Pancreas (tissue), 10 donors: ENCODE measurements around the gene PRKAG3. TPM values are rescaled to one million over a fixed set of nuclear protein-coding genes. Genes with fewer than 3 reads are reported as not detected.
A peak's percentile ranks its signal among the peaks of the same experiment; 100 is the strongest.

Source experiments
- ATAC-seq, 4 donors: fragments of 200-7000 bp; cut with Tn5 transposase; one replicate each; pipeline versions ENCODE4 v1.8.0 to v1.9.1; 2020; ENCODE audit warnings: mild to moderate bottlenecking in 4 of 4, moderate library complexity in 4 of 4
- DNase-seq, 6 donors: peaks; one replicate each; pipeline ENCODE4 v3.0.0-alpha.2; 2020
- FAIRE-seq: peaks from 2 replicates; lab custom pipeline; 2012; peaks lifted over from hg19 to GRCh38; lab: Jason Lieb, UNC
- H3K27ac ChIP-seq, 4 donors: fragments of 200-600 bp; sonication (generic); 1 replicate in 3 of 4; 2 replicates in 1 of 4; pipeline versions ENCODE4 v1.5.0 to v1.8.0; 2020
- H3K27me3 ChIP-seq, 4 donors: fragments of 200-600 bp; one replicate each; pipeline ENCODE4 v1.8.0; 2021
- H3K36me3 ChIP-seq, 3 donors: fragments of 200-600 bp; sonication (generic) in 1 of 3; one replicate each; pipeline versions ENCODE4 v1.5.0 to v1.8.0; 2020 to 2021
- H3K4me1 ChIP-seq, 3 donors: fragments of 200-600 bp; one replicate each; pipeline ENCODE4 v1.8.0; 2021
- H3K4me3 ChIP-seq, 4 donors: fragments of 200-600 bp; sonication (generic) in 2 of 4; one replicate each; pipeline versions ENCODE4 v1.5.0 to v1.8.0; 2020 to 2021
- H3K9me3 ChIP-seq, 4 donors: fragments of 200-600 bp; one replicate each; pipeline ENCODE4 v1.8.0; 2021
- WGBS, 2 donors: extraction: QIAGEN DNeasy Blood & Tissue Kit; methylation state at CpG; one replicate each; pipeline ENCODE4 v1.1.7; 2013; 5-methylcytosine and 5-hydroxymethylcytosine counted together
- intact Hi-C, 3 donors: fragments of 100-400 bp; cut with DNase I; formaldehyde crosslinking; loops; one replicate each; pipeline versions ENCODE4 v1.11.1 to v1.14.2; 2022
- polyA plus RNA-seq, 2 donors: library from polyadenylated mRNA; stranded (reverse); fragments of 200-250 nt; gene quantifications; one replicate each; pipeline ENCODE4 v1.2.3, GENCODE V29; 2013
- total RNA-seq, 6 donors: library from RNA; stranded (reverse); fragmentation: NEBNext Ultra II Directional in 4 of 6; extraction: Animal tissue kit (Norgen Biotek cat#: 25700) in 4 of 6; gene quantifications; one replicate each; pipeline versions ENCODE4 v1.2.1 to v1.2.4, GENCODE V29; 2021 to 2023
- TF ChIP-seq, protein P1 (sequence below), 4 donors: fragments of 200-600 bp; sonication (generic) in 3 of 4; IDR thresholded peaks; one replicate each; pipeline versions ENCODE4 v1.5.0 to v1.8.0; 2021; ENCODE audit warnings: antibody characterized with exemption in 4 of 4
- donor health status: healthy with polysubstance abuse.
- donor health status: DM: no; HTN: no; CAD: no; lungs with moderate emphysema.
- donor health status: DM: no; HTN: no; CAD: no.
- donor health status: control.
- donor health status: control.
- donor health status: Bipolar disorder and iron deficiency.
- donor health status: DM: yes; HTN: yes; CAD: no.
- donor health status: DM: no; HTN: no; CAD: no.
- donor health status: DM: no; HTN: no; CAD: no.
- donor health status: DM: yes; HTN: yes; CAD: no.

Gene PRKAG3
- total and polyA plus RNA-seq, 8 donors = not detected

DNA sequence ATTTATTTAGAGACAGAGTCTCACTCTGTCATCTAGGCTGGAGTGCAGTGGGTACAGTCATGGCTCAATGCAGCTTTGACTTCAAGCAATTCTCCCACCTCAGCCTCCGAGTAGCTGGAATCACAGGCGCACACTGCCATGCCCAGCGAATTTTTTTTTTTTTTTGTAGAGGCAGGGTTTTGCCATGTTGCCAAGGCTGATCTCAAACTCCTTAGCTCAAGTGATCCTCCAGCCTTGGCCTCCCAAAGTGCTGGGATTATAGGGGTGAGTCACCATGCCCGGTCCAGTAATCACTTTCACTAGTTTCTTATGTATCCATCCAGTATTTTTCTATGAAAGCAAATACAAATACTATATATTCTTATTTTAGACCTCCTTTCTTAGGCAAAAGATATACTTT, 24.0 kb downstream of the PRKAG3 start:
- intact Hi-C loops = no loop called here
- Histone ChIP-seq H3K4me1 (no peaks in the 10 kb centered on the region), H3K27ac (no peak overlapping the region)

DNA sequence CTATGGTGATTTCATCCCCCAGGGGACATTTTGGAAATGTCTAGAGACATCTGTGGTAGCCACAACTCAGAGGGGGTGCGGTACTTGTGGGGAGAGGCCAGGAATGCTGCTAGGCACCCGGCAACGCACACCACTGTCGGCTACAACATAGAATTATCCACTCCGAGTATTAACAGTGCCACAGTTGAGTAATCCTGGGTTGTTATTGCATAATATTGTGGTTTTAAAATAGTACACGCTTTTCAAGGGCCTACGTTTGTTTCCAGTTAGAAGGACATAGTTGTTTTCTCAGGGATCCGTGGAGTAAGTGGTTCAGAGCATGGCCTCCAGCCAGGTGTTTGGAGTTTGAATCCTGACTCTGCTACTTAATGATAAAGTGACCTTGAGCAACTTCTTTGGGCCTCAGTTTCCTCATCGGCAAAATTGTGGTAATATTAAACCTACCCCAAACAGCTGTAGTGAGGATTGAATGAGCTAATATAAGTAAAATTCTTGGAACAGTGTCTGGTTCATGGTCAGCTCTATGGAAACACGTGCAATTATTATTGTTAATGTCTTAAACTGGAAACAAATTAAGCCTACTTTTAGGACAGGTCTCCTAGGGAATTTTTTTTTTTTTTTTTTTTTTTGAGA, 25.1 kb downstream of the PRKAG3 start:
- H3K4me3 ChIP-seq = no peak overlapping the region
- WGBS, 2 donors = 42 to 46% methylated on average over 10 of the region's 10 CpGs
- TF ChIP-seq, protein P1, sequence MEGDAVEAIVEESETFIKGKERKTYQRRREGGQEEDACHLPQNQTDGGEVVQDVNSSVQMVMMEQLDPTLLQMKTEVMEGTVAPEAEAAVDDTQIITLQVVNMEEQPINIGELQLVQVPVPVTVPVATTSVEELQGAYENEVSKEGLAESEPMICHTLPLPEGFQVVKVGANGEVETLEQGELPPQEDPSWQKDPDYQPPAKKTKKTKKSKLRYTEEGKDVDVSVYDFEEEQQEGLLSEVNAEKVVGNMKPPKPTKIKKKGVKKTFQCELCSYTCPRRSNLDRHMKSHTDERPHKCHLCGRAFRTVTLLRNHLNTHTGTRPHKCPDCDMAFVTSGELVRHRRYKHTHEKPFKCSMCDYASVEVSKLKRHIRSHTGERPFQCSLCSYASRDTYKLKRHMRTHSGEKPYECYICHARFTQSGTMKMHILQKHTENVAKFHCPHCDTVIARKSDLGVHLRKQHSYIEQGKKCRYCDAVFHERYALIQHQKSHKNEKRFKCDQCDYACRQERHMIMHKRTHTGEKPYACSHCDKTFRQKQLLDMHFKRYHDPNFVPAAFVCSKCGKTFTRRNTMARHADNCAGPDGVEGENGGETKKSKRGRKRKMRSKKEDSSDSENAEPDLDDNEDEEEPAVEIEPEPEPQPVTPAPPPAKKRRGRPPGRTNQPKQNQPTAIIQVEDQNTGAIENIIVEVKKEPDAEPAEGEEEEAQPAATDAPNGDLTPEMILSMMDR (IDR thresholded peaks at IDR 0.05) = no peak
- FAIRE-seq = no peak
- DNase-seq = peak in 3 of 6 donors; percentile 16 to 53 (median 24)
- peak overlapping the region in 2 of 4 donors; percentile 15 to 62 for H3K27ac ChIP-seq
- no peaks in the 10 kb centered on the region for H3K9me3 ChIP-seq
- peak; percentile 46 to 94 (median 89) for ATAC-seq
- H3K36me3 ChIP-seq = no peaks in the 10 kb centered on the region
- intact Hi-C loops = no loop called here
- no peaks in the 10 kb centered on the region for H3K4me1 ChIP-seq
- no peaks in the 10 kb centered on the region for H3K27me3 ChIP-seq

More for the DNA sequence above, 24.0 kb downstream of the PRKAG3 start:
- no peaks in the 10 kb centered on the region for H3K36me3 ChIP-seq
- TF ChIP-seq, protein P1 (IDR thresholded peaks at IDR 0.05) = no peak
- no peak for DNase-seq
- FAIRE-seq = no peak
- no peaks in the 10 kb centered on the region for H3K9me3 ChIP-seq
- H3K27me3 ChIP-seq = no peaks in the 10 kb centered on the region
- no peak for ATAC-seq
- H3K4me3 ChIP-seq = no peak overlapping the region
- 85 to 92% methylated on average over 4 of the region's 4 CpGs for WGBS, 2 donors

DNA sequence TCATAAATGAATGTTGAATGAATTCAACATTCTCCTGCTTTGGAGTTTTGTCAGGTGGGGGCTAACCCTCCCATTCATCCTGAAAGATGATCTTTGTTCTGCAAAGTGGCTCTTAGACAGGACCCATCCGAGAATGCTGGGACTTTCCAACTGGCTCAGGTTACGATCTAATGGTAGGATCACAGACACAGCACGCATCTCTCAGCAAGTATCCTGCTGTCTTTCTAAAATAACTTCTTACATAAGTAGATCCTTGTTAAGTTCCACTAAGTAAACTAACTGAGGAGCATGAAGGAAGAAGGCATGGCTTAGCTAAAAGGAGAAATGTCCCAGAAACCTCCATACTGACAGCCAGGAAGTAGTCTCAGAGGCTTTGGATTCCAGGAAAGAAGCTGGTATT, 26.0 kb downstream of the PRKAG3 start:
- no peak overlapping the region for H3K4me3 ChIP-seq
- no peak for DNase-seq
- H3K27me3 ChIP-seq = no peaks in the 10 kb centered on the region
- H3K27ac ChIP-seq = peak overlapping the region in 2 of 4 donors; percentile 15 to 62
- no peaks in the 10 kb centered on the region for H3K36me3 ChIP-seq
- no peaks in the 10 kb centered on the region for H3K4me1 ChIP-seq
- TF ChIP-seq, protein P1 (IDR thresholded peaks at IDR 0.05) = no peak
- no peaks in the 10 kb centered on the region for H3K9me3 ChIP-seq
- ATAC-seq = peak in 3 of 4 donors; percentile 37 to 56 (median 52)
- intact Hi-C loops = no loop called here
- 58 to 59% methylated on average over 3 of the region's 3 CpGs for WGBS, 2 donors
- no peak for FAIRE-seq

GRCh38 chr2:218804817-218805216, 26.8 kb downstream of the PRKAG3 start:
- no peak overlapping the region for H3K4me3 ChIP-seq
- intact Hi-C loops = no loop called here
- H3K27ac ChIP-seq = no peak overlapping the region
- 94 to 100% methylated on average over 1 of the region's 1 CpG for WGBS, 2 donors
- FAIRE-seq = no peak
- H3K9me3 ChIP-seq = no peaks in the 10 kb centered on the region
- no peak for DNase-seq
- no peaks in the 10 kb centered on the region for H3K36me3 ChIP-seq
- TF ChIP-seq, protein P1 (IDR thresholded peaks at IDR 0.05) = no peak
- H3K4me1 ChIP-seq = no peaks in the 10 kb centered on the region
- no peak for ATAC-seq
- H3K27me3 ChIP-seq = no peaks in the 10 kb centered on the region

DNA sequence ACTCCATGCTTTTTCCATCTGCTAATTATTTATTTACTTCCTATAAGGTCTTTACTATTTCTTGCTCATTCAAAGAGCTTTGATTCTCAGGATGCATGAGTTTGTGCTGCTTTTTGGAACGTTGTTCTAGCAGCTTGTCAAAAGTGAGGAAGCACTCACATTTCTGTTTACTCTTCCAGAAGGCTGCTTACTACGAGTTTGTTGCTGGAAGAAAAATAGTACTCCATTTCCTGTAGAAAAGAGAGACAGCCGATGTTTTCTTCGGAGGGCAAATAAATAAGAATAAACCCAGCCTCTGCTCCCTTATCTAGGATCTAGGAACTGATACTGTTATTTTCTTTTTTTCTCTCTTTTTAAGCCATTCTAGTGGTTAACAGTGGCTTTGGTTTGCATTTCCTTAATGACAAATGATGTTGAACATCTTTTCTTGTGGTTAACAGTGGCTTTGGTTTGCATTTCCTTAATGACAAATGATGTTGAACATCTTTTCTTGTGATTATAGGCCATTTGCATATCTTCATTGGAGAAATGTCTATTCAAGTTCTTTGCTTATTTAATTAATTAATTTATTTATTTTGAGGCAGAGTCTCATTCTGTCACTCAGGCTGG, 29.1 kb downstream of the PRKAG3 start:
- ATAC-seq (no peak), FAIRE-seq (no peak), DNase-seq (no peak)
- WGBS, 2 donors = 57 to 69% methylated on average over 4 of the region's 4 CpGs
- H3K9me3 ChIP-seq = no peaks in the 10 kb centered on the region
- H3K27ac ChIP-seq = peak overlapping the region in 1 of 4 donors; percentile 8
- no peaks in the 10 kb centered on the region for H3K4me1 ChIP-seq
- TF ChIP-seq, protein P1 (IDR thresholded peaks at IDR 0.05) = no peak
- intact Hi-C loops = no loop called here
- H3K27me3 ChIP-seq = no peaks in the 10 kb centered on the region
- no peak overlapping the region for H3K4me3 ChIP-seq
- no peaks in the 10 kb centered on the region for H3K36me3 ChIP-seq
